ENCODE measurements around the gene TSTD1. TPM values are rescaled to one million over a fixed set of nuclear protein-coding genes. Genes with fewer than 3 reads are reported as not detected.

Gene TSTD1
- total and polyA plus RNA-seq, 4 donors: 10.5 to 33.5 (median 18.8) TPM

- Histone ChIP-seq H3K4me1 (ENCODE audit: control insufficient read depth, insufficient read depth, low read length) (no peaks in the 10 kb centered on the region), H3K4me3 (ENCODE audit: low read depth, low read length) (no peak overlapping the region), H3K9me3 (ENCODE audit: control insufficient read depth, insufficient read depth, low read length) (no peaks in the 10 kb centered on the region), H3K27me3 (ENCODE audit: control insufficient read depth, insufficient read depth, low read length) (no peaks in the 10 kb centered on the region), H3K27ac (ENCODE audit: low read depth, low read length) (no peak overlapping the region), H3K36me3 (ENCODE audit: control insufficient read depth, insufficient read depth, low read length) (no peaks in the 10 kb centered on the region)
- WGBS (ENCODE audit: insufficient coverage): 47% methylated on average over 4 of the region's 5 CpGs
- no peak for DNase-seq (ENCODE audit: low read depth in 4 of 6, low spot score in 6 of 6)
These were observed 42.0 kb upstream of the TSTD1 start for GRCh38 chr1:161080441-161081405.

DNA sequence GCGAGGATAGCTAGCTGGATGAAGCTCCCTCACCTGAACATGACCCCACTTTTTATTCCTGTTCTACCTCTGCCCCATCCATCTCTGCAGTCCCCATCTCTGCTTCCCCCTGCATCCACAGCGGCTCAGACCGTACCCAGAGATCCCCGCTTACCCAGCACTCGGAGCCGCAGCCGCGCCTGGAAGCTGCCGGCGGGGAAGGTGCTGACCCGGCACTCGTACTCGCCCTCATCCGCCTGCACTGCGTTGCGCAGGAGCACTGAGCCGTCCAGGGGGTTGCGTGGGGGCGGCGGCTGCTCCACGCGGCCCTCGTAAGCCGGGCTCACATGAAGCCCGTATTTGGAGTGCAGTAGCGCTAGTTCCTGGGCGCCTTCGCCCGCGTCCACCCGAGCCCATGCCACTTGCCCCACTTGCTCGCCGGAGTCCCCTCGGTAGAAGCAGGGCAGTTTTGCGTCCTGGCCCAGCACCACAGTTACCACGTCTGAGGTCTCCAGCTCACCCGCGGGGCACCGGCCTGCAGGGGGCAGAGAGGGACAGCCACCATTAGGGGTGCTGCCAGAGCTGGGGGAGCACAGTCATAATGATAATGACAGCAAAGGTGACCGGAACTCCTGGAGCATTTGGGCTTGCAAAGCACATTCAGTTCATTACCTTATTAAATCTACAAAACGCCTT, 40.8 kb upstream of the TSTD1 start:
- H3K4me1 ChIP-seq (ENCODE audit: control insufficient read depth, insufficient read depth, low read length): no peaks in the 10 kb centered on the region
- H3K27ac ChIP-seq (ENCODE audit: low read depth, low read length): no peak overlapping the region
- H3K36me3 ChIP-seq (ENCODE audit: control insufficient read depth, insufficient read depth, low read length): no peaks in the 10 kb centered on the region
- H3K4me3 ChIP-seq (ENCODE audit: low read depth, low read length): no peak overlapping the region
- no peak for DNase-seq (ENCODE audit: low read depth in 4 of 6, low spot score in 6 of 6)
- H3K9me3 ChIP-seq (ENCODE audit: control insufficient read depth, insufficient read depth, low read length): no peaks in the 10 kb centered on the region
- H3K27me3 ChIP-seq (ENCODE audit: control insufficient read depth, insufficient read depth, low read length): no peaks in the 10 kb centered on the region
- 57% methylated on average over 39 of the region's 41 CpGs for WGBS (ENCODE audit: insufficient coverage)

GRCh38 chr1:161077426-161077825, 38.7 kb upstream of the TSTD1 start:
- no peak for DNase-seq (ENCODE audit: low read depth in 4 of 6, low spot score in 6 of 6)
- 56% methylated on average over 8 of the region's 9 CpGs for WGBS (ENCODE audit: insufficient coverage)
- Histone ChIP-seq H3K27ac (ENCODE audit: low read depth, low read length) (no peak overlapping the region), H3K9me3 (ENCODE audit: control insufficient read depth, insufficient read depth, low read length) (no peaks in the 10 kb centered on the region), H3K27me3 (ENCODE audit: control insufficient read depth, insufficient read depth, low read length) (no peaks in the 10 kb centered on the region), H3K36me3 (ENCODE audit: control insufficient read depth, insufficient read depth, low read length) (no peaks in the 10 kb centered on the region), H3K4me3 (ENCODE audit: low read depth, low read length) (no peak overlapping the region), H3K4me1 (ENCODE audit: control insufficient read depth, insufficient read depth, low read length) (no peaks in the 10 kb centered on the region)

DNA sequence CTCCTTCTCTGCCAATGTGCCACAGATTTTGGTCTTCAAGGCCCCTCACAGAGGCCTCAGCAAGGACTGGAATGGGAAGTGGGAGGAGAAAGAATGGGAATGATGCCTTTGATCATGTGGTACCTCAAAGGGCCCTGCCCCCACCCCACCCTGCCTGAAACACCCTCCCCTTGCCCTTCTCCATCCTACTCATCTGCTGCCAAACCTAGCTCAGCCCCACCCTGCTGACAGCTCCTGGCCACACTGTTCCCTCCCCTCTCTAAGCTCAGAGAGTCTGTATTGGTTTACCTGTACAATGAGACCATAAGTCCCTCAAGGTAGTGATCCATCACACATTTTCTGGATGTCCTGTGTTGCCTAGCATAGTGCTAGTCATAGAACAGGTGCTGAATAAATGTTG, 37.6 kb upstream of the TSTD1 start:
- Histone ChIP-seq H3K27me3 (ENCODE audit: control insufficient read depth, insufficient read depth, low read length) (no peaks in the 10 kb centered on the region), H3K36me3 (ENCODE audit: control insufficient read depth, insufficient read depth, low read length) (no peaks in the 10 kb centered on the region)
- no peak for DNase-seq (ENCODE audit: low read depth in 4 of 6, low spot score in 6 of 6)

DNA sequence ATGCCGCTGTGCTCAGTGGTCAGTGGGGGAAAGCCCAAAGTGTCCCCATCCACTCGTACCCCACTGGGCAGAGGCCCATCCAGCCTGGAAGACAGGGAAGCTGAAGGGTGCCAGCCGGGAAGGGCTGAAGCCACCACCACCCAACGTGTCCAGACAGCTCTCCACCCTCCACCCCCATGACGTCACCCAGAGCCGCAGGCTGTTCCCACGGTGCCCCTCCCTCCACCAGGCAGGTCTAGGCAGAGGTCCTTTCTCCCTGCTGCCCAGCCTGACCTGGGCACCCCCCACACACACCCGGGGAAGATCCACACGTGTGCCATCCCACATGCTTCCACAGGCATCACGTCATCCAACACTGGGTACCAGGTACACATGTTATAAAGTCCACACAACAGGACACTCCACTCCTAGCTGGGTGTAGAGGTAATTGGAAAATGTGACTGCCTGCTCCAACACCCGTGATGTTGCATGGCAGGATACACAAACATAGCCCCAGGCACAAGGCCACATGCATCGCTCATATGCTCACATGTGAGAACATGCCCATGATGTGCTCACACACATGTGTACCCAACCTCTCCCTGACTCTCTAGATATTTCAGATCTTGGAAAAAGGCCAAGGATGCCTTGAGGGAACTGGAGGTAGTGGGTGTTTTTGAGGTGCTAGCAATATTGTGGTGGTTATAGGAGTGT, 36.1 kb upstream of the TSTD1 start:
- DNase-seq (ENCODE audit: low read depth in 4 of 6, low spot score in 6 of 6): no peak
- Histone ChIP-seq H3K27me3 (ENCODE audit: control insufficient read depth, insufficient read depth, low read length) (no peaks in the 10 kb centered on the region), H3K4me3 (ENCODE audit: low read depth, low read length) (no peak overlapping the region), H3K9me3 (ENCODE audit: control insufficient read depth, insufficient read depth, low read length) (no peaks in the 10 kb centered on the region), H3K36me3 (ENCODE audit: control insufficient read depth, insufficient read depth, low read length) (no peaks in the 10 kb centered on the region), H3K4me1 (ENCODE audit: control insufficient read depth, insufficient read depth, low read length) (no peaks in the 10 kb centered on the region), H3K27ac (ENCODE audit: low read depth, low read length) (no peak overlapping the region)
- 87% methylated on average over 9 of the region's 12 CpGs for WGBS (ENCODE audit: insufficient coverage)

More for the DNA sequence above, 37.6 kb upstream of the TSTD1 start:
- no peaks in the 10 kb centered on the region for H3K9me3 ChIP-seq (ENCODE audit: control insufficient read depth, insufficient read depth, low read length)
- no peak overlapping the region for H3K4me3 ChIP-seq (ENCODE audit: low read depth, low read length)
- no peak overlapping the region for H3K27ac ChIP-seq (ENCODE audit: low read depth, low read length)
- no peaks in the 10 kb centered on the region for H3K4me1 ChIP-seq (ENCODE audit: control insufficient read depth, insufficient read depth, low read length)

DNA sequence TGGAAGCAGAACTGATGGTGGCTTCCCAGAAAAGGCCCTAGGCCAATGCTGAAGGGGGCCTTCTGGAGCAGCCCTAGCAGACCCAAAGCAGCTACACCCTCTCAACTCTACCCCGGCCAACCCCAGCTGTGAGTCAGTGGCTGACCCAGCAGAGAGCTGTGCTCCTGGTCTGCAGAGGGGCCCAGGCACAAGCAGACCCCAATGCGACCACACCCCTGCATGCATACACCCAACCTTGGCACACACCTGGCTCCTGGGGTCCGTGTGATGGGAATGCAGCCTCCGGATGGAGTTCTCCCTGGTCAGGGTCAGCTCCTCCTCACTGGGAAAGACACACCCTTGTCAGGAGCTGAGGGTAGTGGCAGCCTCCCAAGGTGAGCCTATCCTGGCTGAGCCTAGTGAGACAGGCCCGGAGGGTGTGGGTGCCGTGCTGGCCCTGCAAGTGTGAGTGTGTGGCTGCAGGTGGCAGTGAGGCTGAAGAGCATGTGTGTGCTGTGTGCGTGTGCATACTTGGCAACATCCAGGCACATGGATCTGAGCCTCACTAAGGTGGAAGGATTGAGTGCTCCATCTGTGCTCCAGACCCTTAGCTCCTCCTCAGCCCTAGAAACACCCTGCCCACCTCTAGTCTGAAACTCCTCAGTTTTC, 34.8 kb upstream of the TSTD1 start:
- Histone ChIP-seq H3K27ac (ENCODE audit: low read depth, low read length) (no peak overlapping the region), H3K9me3 (ENCODE audit: control insufficient read depth, insufficient read depth, low read length) (no peaks in the 10 kb centered on the region), H3K4me3 (ENCODE audit: low read depth, low read length) (no peak overlapping the region), H3K27me3 (ENCODE audit: control insufficient read depth, insufficient read depth, low read length) (no peaks in the 10 kb centered on the region), H3K4me1 (ENCODE audit: control insufficient read depth, insufficient read depth, low read length) (no peaks in the 10 kb centered on the region), H3K36me3 (ENCODE audit: control insufficient read depth, insufficient read depth, low read length) (no peaks in the 10 kb centered on the region)
- 90% methylated on average over 5 of the region's 7 CpGs for WGBS (ENCODE audit: insufficient coverage)
- DNase-seq (ENCODE audit: low read depth in 4 of 6, low spot score in 6 of 6): no peak

DNA sequence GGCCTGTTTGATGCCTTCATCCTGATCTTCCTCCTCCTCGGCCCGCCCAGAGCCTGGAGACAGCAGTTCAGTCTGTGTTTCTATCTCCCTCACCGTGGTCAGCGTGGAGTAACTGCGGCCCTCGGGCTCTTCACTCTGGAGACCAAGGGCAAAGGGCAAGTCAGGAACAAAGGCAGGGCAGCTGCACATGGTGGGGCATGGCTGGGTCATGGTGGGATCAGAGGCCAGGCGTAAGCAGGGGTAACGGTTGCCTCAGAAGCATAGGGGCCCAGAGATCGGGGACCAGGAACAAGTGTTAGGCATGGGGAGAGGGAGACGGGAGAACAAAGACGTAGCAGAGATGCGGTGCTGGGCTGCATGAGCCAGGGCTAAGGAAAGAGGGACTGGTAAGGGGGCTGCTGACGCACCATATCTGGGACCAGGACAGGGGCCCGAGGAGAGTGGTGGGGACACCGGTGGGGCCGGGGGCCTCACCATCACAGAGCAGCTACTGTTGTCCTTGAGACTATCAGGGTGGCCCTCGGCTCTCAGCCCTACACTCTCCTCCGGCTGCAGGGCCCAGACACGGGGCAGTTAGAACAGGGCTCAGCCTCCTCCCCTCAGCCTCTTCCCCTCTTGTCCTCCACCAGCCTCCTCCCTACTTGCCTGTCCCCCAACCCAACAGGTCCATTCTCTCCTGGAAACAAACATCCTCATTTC, 34.1 kb upstream of the TSTD1 start:
- no peak overlapping the region for H3K4me3 ChIP-seq (ENCODE audit: low read depth, low read length)
- no peaks in the 10 kb centered on the region for H3K9me3 ChIP-seq (ENCODE audit: control insufficient read depth, insufficient read depth, low read length)
- H3K36me3 ChIP-seq (ENCODE audit: control insufficient read depth, insufficient read depth, low read length): no peaks in the 10 kb centered on the region
- no peaks in the 10 kb centered on the region for H3K4me1 ChIP-seq (ENCODE audit: control insufficient read depth, insufficient read depth, low read length)
- H3K27me3 ChIP-seq (ENCODE audit: control insufficient read depth, insufficient read depth, low read length): no peaks in the 10 kb centered on the region
- WGBS (ENCODE audit: insufficient coverage): 62% methylated on average over 19 of the region's 19 CpGs
- no peak for DNase-seq (ENCODE audit: low read depth in 4 of 6, low spot score in 6 of 6)
- no peak overlapping the region for H3K27ac ChIP-seq (ENCODE audit: low read depth, low read length)

DNA sequence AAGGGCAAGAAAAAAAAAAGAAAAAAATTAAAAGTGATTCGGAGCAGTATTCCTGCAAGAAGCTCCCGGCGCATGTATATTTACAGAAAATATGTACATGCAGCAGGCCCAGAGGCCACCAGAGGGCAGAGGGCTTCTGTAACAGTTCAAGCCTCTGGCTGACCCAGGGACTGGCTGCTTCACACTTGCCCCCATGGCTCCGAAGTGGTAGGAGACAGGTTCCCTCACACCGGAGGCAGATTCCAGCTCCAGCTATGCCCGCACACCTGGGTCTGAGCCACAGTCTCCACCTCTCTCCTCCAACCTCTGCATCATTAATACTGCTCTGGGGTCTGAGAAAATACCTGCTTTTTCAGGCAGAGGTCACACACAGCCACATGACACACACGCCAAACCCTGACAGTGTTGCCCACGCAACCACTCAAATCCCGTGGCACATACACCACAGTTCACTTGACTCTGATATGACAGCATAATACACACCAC, 33.2 kb upstream of the TSTD1 start:
- DNase-seq (ENCODE audit: low read depth in 4 of 6, low spot score in 6 of 6): peak in 1 of 6 donors; percentile 11
- Histone ChIP-seq H3K27me3 (ENCODE audit: control insufficient read depth, insufficient read depth, low read length) (no peaks in the 10 kb centered on the region), H3K9me3 (ENCODE audit: control insufficient read depth, insufficient read depth, low read length) (no peaks in the 10 kb centered on the region), H3K36me3 (ENCODE audit: control insufficient read depth, insufficient read depth, low read length) (no peaks in the 10 kb centered on the region), H3K4me1 (ENCODE audit: control insufficient read depth, insufficient read depth, low read length) (no peaks in the 10 kb centered on the region), H3K27ac (ENCODE audit: low read depth, low read length) (no peak overlapping the region), H3K4me3 (ENCODE audit: low read depth, low read length) (no peak overlapping the region)
- WGBS (ENCODE audit: insufficient coverage): 78% methylated on average over 9 of the region's 9 CpGs

GRCh38 chr1:161070761-161071160, 32.0 kb upstream of the TSTD1 start:
- H3K4me1 ChIP-seq (ENCODE audit: control insufficient read depth, insufficient read depth, low read length): no peaks in the 10 kb centered on the region
- no peak overlapping the region for H3K27ac ChIP-seq (ENCODE audit: low read depth, low read length)
- no peaks in the 10 kb centered on the region for H3K36me3 ChIP-seq (ENCODE audit: control insufficient read depth, insufficient read depth, low read length)
- DNase-seq (ENCODE audit: low read depth in 4 of 6, low spot score in 6 of 6): no peak
- H3K9me3 ChIP-seq (ENCODE audit: control insufficient read depth, insufficient read depth, low read length): no peaks in the 10 kb centered on the region
- 80% methylated on average over 3 of the region's 4 CpGs for WGBS (ENCODE audit: insufficient coverage)
- no peaks in the 10 kb centered on the region for H3K27me3 ChIP-seq (ENCODE audit: control insufficient read depth, insufficient read depth, low read length)
- H3K4me3 ChIP-seq (ENCODE audit: low read depth, low read length): no peak overlapping the region

Data from spinal cord (tissue), 10 donors.